Erythroblast (primary cell): ENCODE data around the gene IST1.

Source experiments
- GATA1 ChIP-seq: IDR thresholded peaks from 2 replicates; pipeline ENCODE4 v1.6.1; 2011; ENCODE audit warnings: low read depth, mild to moderate bottlenecking, control low read depth, low read length, moderate library complexity
- POLR2A ChIP-seq: IDR thresholded peaks from 2 replicates; pipeline ENCODE4 v1.6.1; 2011; ENCODE audit warnings: mild to moderate bottlenecking, low read length

DNA sequence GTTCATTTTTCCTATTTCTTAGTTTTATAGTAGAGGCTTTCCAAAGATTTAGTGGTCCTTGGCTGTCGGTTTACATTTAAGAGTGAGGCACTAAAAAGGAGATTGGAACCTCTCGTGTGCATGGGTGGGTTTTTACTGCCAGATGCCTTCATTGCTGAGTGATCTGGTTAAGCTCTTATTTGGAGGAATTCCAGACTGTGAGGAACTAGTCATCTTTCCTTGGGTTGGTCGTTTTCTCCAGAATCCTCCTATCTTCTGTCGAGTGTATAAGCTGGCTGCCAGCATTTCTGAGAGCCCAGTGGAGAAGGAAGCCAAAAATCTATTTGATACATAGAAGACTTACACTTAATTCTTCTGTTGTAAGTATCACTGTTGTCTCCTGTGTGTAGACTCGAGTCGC, 22.6 kb downstream of the IST1 start:
- TF ChIP-seq POLR2A (no peak), GATA1 (no peak)
